Fibroblast of villous mesenchyme (primary cell): ENCODE data around the gene INPPL1. TPM values are rescaled to one million over a fixed set of nuclear protein-coding genes. Genes with fewer than 3 reads are reported as not detected.

Source experiments
- DNase-seq: peaks from one replicate; pipeline ENCODE4 v3.0.0-alpha.2; 2010; ENCODE audit warnings: low read depth
- H3K4me3 ChIP-seq: 2 replicates; pipeline ENCODE4 v1.5.1; 2011; ENCODE audit warnings: low read depth, mild to moderate bottlenecking, low read length
- CTCF ChIP-seq: IDR thresholded peaks from 2 replicates; pipeline ENCODE4 v1.5.1; 2012; ENCODE audit warnings: low read depth, mild to moderate bottlenecking, low read length; ENCODE audit not compliant: insufficient read depth
- total RNA-seq: library from RNA; depleted of rRNA; stranded (reverse); fragments of >200 nt; gene quantifications from 2 replicates; pipeline ENCODE4 v1.2.3, GENCODE V29; 2012

Gene INPPL1
- total RNA-seq, 1 donor: 163 TPM

DNA sequence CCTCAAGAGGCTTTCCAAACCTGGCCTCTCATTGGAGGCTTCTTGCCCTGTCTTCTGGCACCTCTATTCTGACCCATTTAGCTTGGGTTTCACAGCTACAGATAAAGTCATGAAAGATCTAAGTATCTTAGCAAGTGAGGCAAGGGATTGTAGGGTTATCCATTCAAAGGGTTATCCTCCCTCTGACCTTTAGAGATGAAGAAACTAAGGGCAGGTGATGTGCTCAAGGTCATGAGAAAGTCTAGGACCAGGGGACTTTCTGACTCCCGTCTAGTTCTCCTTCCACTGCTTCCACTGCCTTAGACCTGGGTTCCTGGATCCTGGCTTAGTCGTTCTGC, 12.2 kb downstream of the INPPL1 start:
- H3K4me3 ChIP-seq: no peak overlapping the region
- DNase-seq: no peak
- TF ChIP-seq CTCF: no peak

DNA sequence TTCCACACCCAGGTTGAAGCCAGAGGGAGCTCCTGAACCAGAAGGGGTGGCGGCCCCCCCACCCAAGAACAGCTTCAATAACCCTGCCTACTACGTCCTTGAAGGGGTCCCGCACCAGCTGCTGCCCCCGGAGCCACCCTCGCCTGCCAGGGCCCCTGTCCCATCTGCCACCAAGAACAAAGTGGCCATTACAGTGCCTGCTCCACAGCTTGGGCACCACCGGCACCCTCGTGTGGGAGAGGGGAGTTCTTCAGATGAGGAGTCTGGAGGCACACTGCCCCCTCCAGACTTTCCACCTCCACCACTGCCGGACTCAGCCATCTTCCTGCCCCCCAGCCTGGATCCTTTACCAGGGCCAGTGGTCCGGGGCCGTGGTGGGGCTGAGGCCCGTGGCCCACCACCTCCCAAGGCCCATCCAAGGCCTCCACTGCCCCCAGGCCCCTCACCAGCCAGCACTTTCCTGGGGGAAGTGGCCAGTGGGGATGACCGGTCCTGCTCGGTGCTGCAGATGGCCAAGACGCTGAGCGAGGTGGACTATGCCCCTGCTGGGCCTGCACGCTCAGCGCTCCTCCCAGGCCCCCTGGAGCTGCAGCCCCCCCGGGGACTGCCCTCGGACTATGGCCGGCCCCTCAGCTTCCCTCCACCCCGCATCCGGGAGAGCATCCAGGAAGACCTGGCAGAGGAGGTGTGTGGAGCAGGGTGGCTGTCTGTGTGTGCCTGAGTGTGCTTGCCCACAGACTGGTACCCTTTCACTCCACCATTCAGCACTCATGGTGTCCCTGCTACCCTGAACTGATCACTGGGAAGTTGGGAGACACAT, 12.8 kb downstream of the INPPL1 start:
- H3K4me3 ChIP-seq: no peak overlapping the region
- DNase-seq: no peak

DNA sequence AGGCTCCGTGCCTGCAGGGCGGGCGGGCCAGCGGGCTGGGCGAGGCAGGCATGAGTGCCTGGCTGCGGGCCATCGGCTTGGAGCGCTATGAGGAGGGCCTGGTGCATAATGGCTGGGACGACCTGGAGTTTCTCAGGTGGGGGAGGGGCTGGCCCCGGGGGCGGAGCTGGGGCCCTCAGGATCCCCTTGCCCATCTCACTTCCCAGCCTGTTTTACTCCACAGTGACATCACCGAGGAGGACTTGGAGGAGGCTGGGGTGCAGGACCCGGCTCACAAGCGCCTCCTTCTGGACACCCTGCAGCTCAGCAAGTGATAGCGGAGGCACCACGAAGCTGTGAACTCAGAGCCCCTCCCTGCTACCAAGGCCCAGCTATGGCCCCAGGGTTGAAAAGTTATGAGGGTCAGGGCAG, 13.5 kb downstream of the INPPL1 start:
- peak; percentile 62 for DNase-seq
- no peak overlapping the region for H3K4me3 ChIP-seq
- TF ChIP-seq CTCF: peak; percentile 80

More for the DNA sequence above, 12.8 kb downstream of the INPPL1 start:
- no peak for TF ChIP-seq CTCF

DNA sequence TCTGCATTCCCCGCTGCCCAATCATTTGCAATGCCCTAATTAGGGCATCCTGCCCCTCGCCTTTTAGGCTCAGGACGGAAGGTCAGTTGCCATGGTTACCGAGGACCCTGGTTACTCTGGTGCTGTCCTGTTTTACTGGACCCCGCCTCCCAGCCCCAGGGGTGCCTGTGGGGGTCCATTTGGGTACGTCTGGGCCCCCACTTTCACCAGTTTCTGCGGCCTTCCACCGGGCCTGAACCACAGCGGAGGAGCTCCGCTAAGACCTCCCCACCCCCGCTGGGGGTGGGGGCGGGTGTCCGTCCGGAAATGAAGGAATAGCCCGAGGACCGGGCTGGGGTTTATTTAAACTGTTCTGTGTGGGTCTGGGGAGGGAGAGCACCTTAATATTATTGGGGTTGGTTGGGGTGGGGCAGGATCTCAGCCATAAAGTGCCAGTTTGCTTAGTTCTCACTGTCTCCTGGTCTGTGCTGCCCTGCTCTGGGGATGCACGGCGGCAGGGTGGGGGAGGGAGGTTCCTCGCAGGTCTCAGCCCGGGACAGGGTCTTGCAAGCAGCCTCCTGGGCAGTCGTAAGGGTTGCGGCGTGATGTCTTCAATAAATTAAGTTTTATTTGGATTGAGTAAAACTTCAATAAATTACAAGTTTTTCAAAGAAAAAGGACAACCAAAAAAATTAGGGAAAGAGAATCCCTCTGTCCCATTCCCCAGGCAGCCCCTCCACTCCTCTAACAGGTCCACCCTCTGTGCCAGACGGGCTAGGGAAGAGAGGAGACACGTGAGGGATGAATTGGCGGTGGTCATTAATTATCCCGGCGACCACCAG, 14.1 kb downstream of the INPPL1 start:
- H3K4me3 ChIP-seq: no peak overlapping the region
- TF ChIP-seq CTCF: no peak
- DNase-seq: no peak

GRCh38 chr11:72239313-72239848, 14.8 kb downstream of the INPPL1 start:
- H3K4me3 ChIP-seq: peak overlapping the region; percentile 43
- DNase-seq: peak; percentile 54
- no peak for TF ChIP-seq CTCF

GRCh38 chr11:72239849-72240460, 15.4 kb downstream of the INPPL1 start:
- no peak for TF ChIP-seq CTCF
- peak overlapping the region; percentile 43 for H3K4me3 ChIP-seq
- DNase-seq: peak; percentile 36
